Transverse colon (tissue), 4 donors: ENCODE measurements around the gene ARHGAP12. TPM values are rescaled to one million over a fixed set of nuclear protein-coding genes. Genes with fewer than 3 reads are reported as not detected.

Source experiments
- DNase-seq: peaks from one replicate; pipeline ENCODE4 v3.0.0-alpha.2; 2019
- H3K27ac ChIP-seq, 4 donors: fragments of 200-600 bp; sonication (generic); 2 replicates each; pipeline ENCODE4 v1.5.1; 2016 to 2018; ENCODE audit warnings: inconsistent platforms in 4 of 4
- H3K27me3 ChIP-seq: fragments of 200-600 bp; sonication (generic); 2 replicates; pipeline ENCODE4 v1.5.1; 2017; ENCODE audit warnings: inconsistent platforms
- H3K36me3 ChIP-seq, 4 donors: fragments of 200-600 bp; sonication (generic); 2 replicates each; pipeline ENCODE4 v1.5.1; 2017 to 2019; ENCODE audit warnings: inconsistent platforms in 4 of 4
- H3K4me1 ChIP-seq, 4 donors: fragments of 200-600 bp; sonication (generic); 2 replicates each; pipeline ENCODE4 v1.5.1; 2017 to 2020; ENCODE audit warnings: inconsistent platforms in 4 of 4
- H3K4me3 ChIP-seq, 4 donors: fragments of 200-600 bp; sonication (generic); 1 replicate in 1 of 4; 2 replicates in 3 of 4; pipeline versions ENCODE4 v1.5.1 to v1.6.1; 2017 to 2019; ENCODE audit warnings: inconsistent platforms in 4 of 4
- H3K9me3 ChIP-seq, 2 donors: fragments of 200-600 bp; sonication (generic); 2 replicates each; pipeline ENCODE4 v1.5.1; 2017 to 2019; ENCODE audit warnings: inconsistent platforms in 2 of 2
- EP300 ChIP-seq: sonication (generic); formaldehyde crosslinking; IDR thresholded peaks from one replicate; pipeline ENCODE4 v1.6.1; 2017; ENCODE audit warnings: antibody characterized with exemption, low read depth
- POLR2A ChIP-seq: fragments of 450-650 bp; IDR thresholded peaks from one replicate; pipeline ENCODE4 v1.6.1; 2016; ENCODE audit warnings: antibody characterized with exemption, mild to moderate bottlenecking, moderate library complexity
- POLR2AphosphoS5 ChIP-seq, 3 donors: sonication (generic); formaldehyde crosslinking; IDR thresholded peaks; one replicate each; pipeline ENCODE4 v1.6.1; 2016; ENCODE audit warnings: antibody characterized with exemption in 3 of 3
- WGBS, 2 donors: methylation state at CpG; one replicate each; pipeline ENCODE4 v1.1.5; 2018; ENCODE audit warnings: low coverage in 1 of 2; 5-methylcytosine and 5-hydroxymethylcytosine counted together
- in situ Hi-C, 4 donors: fragments of 200-750 bp; cut with MboI; loops; one replicate each; pipeline versions ENCODE4 v1.15.0 to v1.15.1; 2017; ENCODE audit warnings: low sequenced_read_pairs in 3 of 4, low pct_ligation_motif_present in 1 of 4, low pct_unique_long_range_greater_than_20kb in 1 of 4
- intact Hi-C: fragments of 100-400 bp; cut with DNase I; formaldehyde crosslinking; loops from one replicate; pipeline ENCODE4 v1.15.1; 2023; ENCODE audit warnings: low total_unique reads
- total RNA-seq, 4 donors: library from RNA; depleted of rRNA; stranded (reverse); fragments of >200 nt; gene quantifications; one replicate each; pipeline ENCODE4 v1.1.0, GENCODE V29; 2016
- TF ChIP-seq, protein P1 (sequence below), 5 experiments: fragments of 200-600 bp in 3 of 5; fragments of 450-650 bp in 2 of 5; sonication (generic) in 3 of 5; IDR thresholded peaks; 1 replicate in 2 of 5; 2 replicates in 3 of 5; pipeline ENCODE4 v1.5.1; 2016 to 2017; ENCODE audit warnings: antibody characterized with exemption in 5 of 5, inconsistent platforms in 3 of 5, mild to moderate bottlenecking in 2 of 5, moderate library complexity in 1 of 5

ARHGAP12 gene
- total RNA-seq, 4 donors from 2014 or later, result 19.9 to 60.5 (median 46.1) TPM

DNA sequence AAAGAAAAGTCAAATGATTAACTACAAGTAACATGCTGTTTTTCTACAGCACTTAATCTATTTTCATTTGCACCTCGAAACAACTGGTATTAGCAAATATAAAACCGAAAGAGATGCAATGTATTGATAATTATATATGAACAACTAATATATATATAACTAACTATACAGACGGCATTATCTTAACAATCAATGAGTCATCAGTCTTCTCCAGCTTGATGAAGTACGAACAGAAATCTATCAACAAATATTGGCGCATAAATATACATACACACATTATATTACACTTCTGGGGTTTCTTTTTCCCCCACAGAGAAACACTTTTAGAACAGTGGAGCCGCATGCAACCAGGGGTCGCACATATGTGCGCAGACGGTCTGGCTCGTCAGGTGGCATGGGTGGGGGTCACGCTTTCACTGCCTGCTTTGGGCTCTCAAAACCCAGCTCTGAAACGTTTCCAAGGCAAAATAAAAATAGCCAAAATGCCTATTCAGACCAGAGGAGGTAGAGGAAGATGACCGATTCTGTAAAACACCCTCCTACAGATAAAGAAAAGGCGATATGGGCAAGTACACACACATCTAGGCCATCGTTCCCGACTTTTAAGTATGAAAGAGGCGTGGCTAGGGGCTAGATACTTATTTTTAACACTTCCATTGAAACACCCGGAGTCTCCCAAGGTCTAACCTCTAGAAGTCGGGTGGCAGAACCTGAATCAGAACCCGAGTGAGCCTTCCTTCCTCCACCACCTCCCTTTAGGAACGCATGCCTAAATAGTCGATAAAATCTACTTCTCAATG is 1.7 kb downstream of the ARHGAP12 start:
- Histone ChIP-seq H3K36me3 (no peaks in the 10 kb centered on the region), H3K4me3 (peak overlapping the region in 3 of 4 donors; percentile 78 to 99 (median 96)), H3K4me1 (peaks cover 8 to 39% (median 24%) of the 10 kb centered on the region in 4 donors), H3K9me3 (no peaks in the 10 kb centered on the region), H3K27me3 (no peaks in the 10 kb centered on the region), H3K27ac (peak overlapping the region; percentile 96 to 98 (median 98))
- intact Hi-C loops, result no loop called here
- in situ Hi-C loops, result no loop called here
- no peak for DNase-seq
- WGBS, 2 donors, result 16 to 25% methylated on average over 11 to 22 of the region's 22 CpGs
- TF ChIP-seq POLR2A (no peak), EP300 (no peak), POLR2AphosphoS5 (IDR thresholded peaks at IDR 0.05) (no peak)
- TF ChIP-seq, protein P1, sequence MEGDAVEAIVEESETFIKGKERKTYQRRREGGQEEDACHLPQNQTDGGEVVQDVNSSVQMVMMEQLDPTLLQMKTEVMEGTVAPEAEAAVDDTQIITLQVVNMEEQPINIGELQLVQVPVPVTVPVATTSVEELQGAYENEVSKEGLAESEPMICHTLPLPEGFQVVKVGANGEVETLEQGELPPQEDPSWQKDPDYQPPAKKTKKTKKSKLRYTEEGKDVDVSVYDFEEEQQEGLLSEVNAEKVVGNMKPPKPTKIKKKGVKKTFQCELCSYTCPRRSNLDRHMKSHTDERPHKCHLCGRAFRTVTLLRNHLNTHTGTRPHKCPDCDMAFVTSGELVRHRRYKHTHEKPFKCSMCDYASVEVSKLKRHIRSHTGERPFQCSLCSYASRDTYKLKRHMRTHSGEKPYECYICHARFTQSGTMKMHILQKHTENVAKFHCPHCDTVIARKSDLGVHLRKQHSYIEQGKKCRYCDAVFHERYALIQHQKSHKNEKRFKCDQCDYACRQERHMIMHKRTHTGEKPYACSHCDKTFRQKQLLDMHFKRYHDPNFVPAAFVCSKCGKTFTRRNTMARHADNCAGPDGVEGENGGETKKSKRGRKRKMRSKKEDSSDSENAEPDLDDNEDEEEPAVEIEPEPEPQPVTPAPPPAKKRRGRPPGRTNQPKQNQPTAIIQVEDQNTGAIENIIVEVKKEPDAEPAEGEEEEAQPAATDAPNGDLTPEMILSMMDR (IDR thresholded peaks at IDR 0.05), result no peak

DNA sequence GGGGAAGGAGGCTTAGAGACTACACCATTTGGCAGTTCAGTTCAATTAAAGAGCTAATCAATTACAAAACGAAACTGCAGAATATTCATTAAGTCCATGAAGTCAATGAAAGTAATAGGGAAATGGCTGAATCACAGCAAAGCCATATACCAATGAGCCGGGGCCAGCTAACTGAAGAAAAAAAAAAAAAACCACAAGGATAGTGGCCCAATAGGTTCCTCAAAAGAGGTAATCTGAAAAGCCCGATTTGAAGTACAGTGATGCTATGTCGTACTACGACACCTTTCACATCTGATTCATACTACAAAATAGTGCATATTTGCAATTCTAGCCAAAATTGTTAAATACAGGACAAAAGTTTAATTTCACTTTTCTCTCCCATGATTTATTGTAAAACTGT is 2.5 kb downstream of the ARHGAP12 start:
- intact Hi-C loops, result no loop called here
- DNase-seq, result no peak
- Histone ChIP-seq H3K27me3 (no peaks in the 10 kb centered on the region), H3K9me3 (no peaks in the 10 kb centered on the region), H3K4me3 (no peak overlapping the region), H3K4me1 (peaks cover 8 to 43% (median 24%) of the 10 kb centered on the region in 4 donors), H3K36me3 (no peaks in the 10 kb centered on the region), H3K27ac (no peak overlapping the region)
- in situ Hi-C loops, result no loop called here
- TF ChIP-seq, protein P1 (IDR thresholded peaks at IDR 0.05), result no peak
- TF ChIP-seq POLR2AphosphoS5 (IDR thresholded peaks at IDR 0.05) (no peak), POLR2A (no peak), EP300 (no peak)
- WGBS, 2 donors, result 60 to 71% methylated on average over 5 of the region's 5 CpGs

DNA sequence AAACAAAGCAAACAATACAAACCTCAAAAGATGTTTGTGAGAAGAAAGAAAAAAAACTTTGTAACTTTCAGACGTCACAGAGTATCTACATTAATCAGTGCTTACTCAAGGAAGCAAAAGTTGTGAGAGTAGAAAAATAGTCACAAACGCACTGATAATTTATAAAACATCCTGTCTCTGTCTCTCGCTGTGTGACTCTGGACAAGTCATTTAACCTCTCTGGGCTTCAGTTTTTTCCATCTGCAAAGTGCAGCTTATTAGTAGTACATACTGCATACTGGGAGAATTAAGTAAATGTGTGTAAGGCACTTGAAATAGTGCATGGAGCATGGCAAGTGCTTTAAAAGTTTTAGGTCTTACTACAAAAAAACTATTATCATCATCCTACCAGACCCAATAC is 3.8 kb downstream of the ARHGAP12 start:
- intact Hi-C loops, result no loop called here
- Histone ChIP-seq H3K9me3 (no peaks in the 10 kb centered on the region), H3K4me3 (no peak overlapping the region), H3K4me1 (peaks cover 5 to 36% (median 17%) of the 10 kb centered on the region in 4 donors), H3K27me3 (no peaks in the 10 kb centered on the region), H3K36me3 (no peaks in the 10 kb centered on the region), H3K27ac (no peak overlapping the region)
- WGBS, 2 donors, result 65 to 92% methylated on average over 3 of the region's 3 CpGs
- TF ChIP-seq, protein P1 (IDR thresholded peaks at IDR 0.05), result no peak
- no peak for TF ChIP-seq POLR2A
- TF ChIP-seq POLR2AphosphoS5 (IDR thresholded peaks at IDR 0.05), result no peak
- no peak for TF ChIP-seq EP300
- no peak for DNase-seq
- in situ Hi-C loops, result no loop called here

DNA sequence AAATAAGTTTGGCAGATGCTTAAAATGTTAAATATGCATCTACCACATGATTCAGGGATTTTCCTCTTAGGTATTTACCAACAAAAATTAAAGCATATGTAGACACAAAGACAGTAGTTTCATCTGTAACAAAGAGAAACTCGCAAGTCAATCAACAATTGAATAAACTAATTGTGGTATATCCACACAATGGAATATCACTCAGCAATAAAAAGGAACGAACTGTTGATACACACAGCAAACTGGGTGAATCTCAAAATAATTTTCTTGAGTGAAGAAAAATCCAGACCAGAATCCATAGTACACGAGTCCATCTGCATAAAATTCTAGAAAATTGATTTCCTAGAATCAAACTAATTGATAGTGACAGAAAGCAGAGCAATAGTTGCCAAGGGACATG is 5.2 kb downstream of the ARHGAP12 start:
- intact Hi-C loops, result no loop called here
- TF ChIP-seq, protein P1 (IDR thresholded peaks at IDR 0.05), result no peak
- TF ChIP-seq POLR2AphosphoS5 (IDR thresholded peaks at IDR 0.05) (no peak), POLR2A (no peak), EP300 (no peak)
- WGBS, 2 donors, result 93 to 95% methylated on average over 3 of the region's 3 CpGs

More for the DNA sequence above, 5.2 kb downstream of the ARHGAP12 start:
- H3K9me3 ChIP-seq, result no peaks in the 10 kb centered on the region
- no peak overlapping the region for H3K27ac ChIP-seq
- H3K27me3 ChIP-seq, result no peaks in the 10 kb centered on the region
- no peak overlapping the region for H3K4me3 ChIP-seq
- no peak for DNase-seq
- H3K36me3 ChIP-seq, result no peaks in the 10 kb centered on the region
- peaks cover 3 to 44% (median 15%) of the 10 kb centered on the region in 4 donors for H3K4me1 ChIP-seq
- in situ Hi-C loops, result no loop called here
